T-helper 1 cell treated with Interleukin-12 subunit alpha and Interleukin-12 subunit beta and Interleukin-4 antibody, amounts not matched to agents 30 μg/mL and 1 μg/mL, for 36 hours (primary cell): ENCODE results near the gene UBE2S.

Source experiments
- H3K27ac Mint-ChIP-seq: one replicate; pipeline ENCODE4 v1.8.0; 2021; ENCODE audit warnings: mild to moderate bottlenecking, mixed read lengths
- H3K27me3 Mint-ChIP-seq: one replicate; pipeline ENCODE4 v1.8.0; 2021; ENCODE audit warnings: low read depth, mixed read lengths
- H3K36me3 Mint-ChIP-seq: one replicate; pipeline ENCODE4 v1.8.0; 2021; ENCODE audit warnings: low read depth, mixed read lengths
- H3K4me1 Mint-ChIP-seq: one replicate; pipeline ENCODE4 v1.8.0; 2021; ENCODE audit warnings: low read depth, mixed read lengths
- H3K4me3 Mint-ChIP-seq: one replicate; pipeline ENCODE4 v1.8.0; 2021; ENCODE audit warnings: mild to moderate bottlenecking, moderate library complexity, mixed read lengths
- H3K9me3 Mint-ChIP-seq: one replicate; pipeline ENCODE4 v1.8.0; 2021; ENCODE audit warnings: mixed read lengths

Gene UBE2S

GRCh38 chr19:55372316-55373081 lies 35.1 kb downstream of the UBE2S start:
- Mint-ChIP-seq H3K27me3 (peaks cover 48% of the 10 kb centered on the region), H3K9me3 (no peaks in the 10 kb centered on the region), H3K4me1 (peaks cover 5% of the 10 kb centered on the region), H3K27ac (no peak overlapping the region), H3K36me3 (peaks cover 2% of the 10 kb centered on the region), H3K4me3 (no peak overlapping the region)

- peaks cover 5% of the 10 kb centered on the region for H3K4me1 Mint-ChIP-seq
- peak within 1 kb of the TSS; percentile 21 for H3K27ac Mint-ChIP-seq
- H3K4me3 Mint-ChIP-seq, result peak within 1 kb of the TSS; percentile 74
- no peaks in the 10 kb centered on the region for H3K9me3 Mint-ChIP-seq
- peaks cover 2% of the 10 kb centered on the region for H3K36me3 Mint-ChIP-seq
- H3K27me3 Mint-ChIP-seq, result peaks cover 45% of the 10 kb centered on the region
These were observed 37.1 kb downstream of the UBE2S start, which contains the start of gene IL11 for GRCh38 chr19:55370305-55370988. IL11 (minus strand) TSS chr19:55370463; CDS start chr19:55370310, 153 bp downstream.

- H3K9me3 Mint-ChIP-seq, result no peaks in the 10 kb centered on the region
- peaks cover 5% of the 10 kb centered on the region for H3K4me1 Mint-ChIP-seq
- no peak overlapping the region for H3K27ac Mint-ChIP-seq
- peak overlapping the region; percentile 74 for H3K4me3 Mint-ChIP-seq
- H3K36me3 Mint-ChIP-seq, result peaks cover 2% of the 10 kb centered on the region
- peaks cover 45% of the 10 kb centered on the region for H3K27me3 Mint-ChIP-seq
These were observed 37.8 kb downstream of the UBE2S start for GRCh38 chr19:55369653-55370304.

- H3K9me3 Mint-ChIP-seq, result no peaks in the 10 kb centered on the region
- peaks cover 44% of the 10 kb centered on the region for H3K27me3 Mint-ChIP-seq
- no peak overlapping the region for H3K4me3 Mint-ChIP-seq
- no peak overlapping the region for H3K27ac Mint-ChIP-seq
- peaks cover 2% of the 10 kb centered on the region for H3K36me3 Mint-ChIP-seq
- H3K4me1 Mint-ChIP-seq, result peaks cover 5% of the 10 kb centered on the region
These were observed 38.7 kb downstream of the UBE2S start for GRCh38 chr19:55368701-55369563.

GRCh38 chr19:55368106-55368505 lies 39.5 kb downstream of the UBE2S start:
- Mint-ChIP-seq H3K27ac (no peak overlapping the region), H3K4me3 (no peak overlapping the region), H3K27me3 (peaks cover 39% of the 10 kb centered on the region), H3K36me3 (no peaks in the 10 kb centered on the region), H3K9me3 (no peaks in the 10 kb centered on the region), H3K4me1 (peaks cover 5% of the 10 kb centered on the region)

GRCh38 chr19:55366790-55367189 lies 40.8 kb downstream of the UBE2S start:
- Mint-ChIP-seq H3K27ac (no peak overlapping the region), H3K9me3 (no peaks in the 10 kb centered on the region), H3K4me3 (no peak overlapping the region), H3K27me3 (peaks cover 31% of the 10 kb centered on the region), H3K36me3 (no peaks in the 10 kb centered on the region), H3K4me1 (peaks cover 2% of the 10 kb centered on the region)

GRCh38 chr19:55365964-55366363 lies 41.6 kb downstream of the UBE2S start:
- no peak overlapping the region for H3K27ac Mint-ChIP-seq
- peaks cover 2% of the 10 kb centered on the region for H3K4me1 Mint-ChIP-seq
- H3K4me3 Mint-ChIP-seq, result no peak overlapping the region
- H3K27me3 Mint-ChIP-seq, result peaks cover 23% of the 10 kb centered on the region
- no peaks in the 10 kb centered on the region for H3K9me3 Mint-ChIP-seq
- no peaks in the 10 kb centered on the region for H3K36me3 Mint-ChIP-seq

- Mint-ChIP-seq H3K4me3 (no peak overlapping the region), H3K4me1 (peaks cover 2% of the 10 kb centered on the region), H3K9me3 (no peaks in the 10 kb centered on the region)
These were observed 42.3 kb downstream of the UBE2S start for GRCh38 chr19:55365245-55365644.

GRCh38 chr19:55362990-55363716 lies 44.4 kb downstream of the UBE2S start, which contains the start of gene GARIN5B:
GARIN5B (minus strand) TSS chr19:55363260; CDS start chr19:55363066, 194 bp downstream.
- no peak within 1 kb of the TSS for H3K27ac Mint-ChIP-seq
- H3K4me3 Mint-ChIP-seq, result no peak within 1 kb of the TSS
- no peaks in the 10 kb centered on the region for H3K4me1 Mint-ChIP-seq
- H3K27me3 Mint-ChIP-seq, result peaks cover 10% of the 10 kb centered on the region
- no peaks in the 10 kb centered on the region for H3K9me3 Mint-ChIP-seq
- H3K36me3 Mint-ChIP-seq, result no peaks in the 10 kb centered on the region

More at GRCh38 chr19:55365245-55365644, 42.3 kb downstream of the UBE2S start:
- Mint-ChIP-seq H3K27me3 (peaks cover 16% of the 10 kb centered on the region), H3K27ac (no peak overlapping the region), H3K36me3 (no peaks in the 10 kb centered on the region)

GRCh38 chr19:55362174-55362989 lies 45.2 kb downstream of the UBE2S start:
- no peaks in the 10 kb centered on the region for H3K9me3 Mint-ChIP-seq
- H3K4me3 Mint-ChIP-seq, result no peak overlapping the region
- H3K27ac Mint-ChIP-seq, result no peak overlapping the region
- H3K4me1 Mint-ChIP-seq, result no peaks in the 10 kb centered on the region
- H3K36me3 Mint-ChIP-seq, result no peaks in the 10 kb centered on the region
- peaks cover 7% of the 10 kb centered on the region for H3K27me3 Mint-ChIP-seq

GRCh38 chr19:55360902-55361301 lies 46.7 kb downstream of the UBE2S start:
- no peak overlapping the region for H3K27ac Mint-ChIP-seq
- H3K4me1 Mint-ChIP-seq, result no peaks in the 10 kb centered on the region
- no peaks in the 10 kb centered on the region for H3K36me3 Mint-ChIP-seq
- H3K9me3 Mint-ChIP-seq, result no peaks in the 10 kb centered on the region
- no peak overlapping the region for H3K4me3 Mint-ChIP-seq
- H3K27me3 Mint-ChIP-seq, result peaks cover 14% of the 10 kb centered on the region

- Mint-ChIP-seq H3K9me3 (no peaks in the 10 kb centered on the region), H3K4me1 (no peaks in the 10 kb centered on the region), H3K27ac (no peak overlapping the region), H3K36me3 (no peaks in the 10 kb centered on the region), H3K27me3 (peaks cover 25% of the 10 kb centered on the region), H3K4me3 (no peak overlapping the region)
These were observed 48.4 kb downstream of the UBE2S start for GRCh38 chr19:55358943-55359908.
